KMS-11 (cell line): ENCODE data around the gene NAALAD2.

Source experiments
- H2AFZ ChIP-seq: fragments of 200-600 bp; sonication (generic); 2 replicates; pipeline ENCODE4 v1.6.1; 2016; ENCODE audit warnings: antibody characterized with exemption, mixed run types, low read depth
- H3K27ac ChIP-seq: fragments of 200-600 bp; sonication (generic); 2 replicates; pipeline ENCODE4 v1.6.1; 2016; ENCODE audit warnings: mild to moderate bottlenecking, mixed run types
- H3K27me3 ChIP-seq: fragments of 200-600 bp; sonication (generic); 2 replicates; pipeline ENCODE4 v1.6.1; 2017; ENCODE audit warnings: mild to moderate bottlenecking, low read depth, mixed run types, moderate library complexity; ENCODE audit not compliant: insufficient read depth
- H3K36me3 ChIP-seq: fragments of 200-600 bp; sonication (generic); 2 replicates; pipeline ENCODE4 v1.6.1; 2017; ENCODE audit warnings: mild to moderate bottlenecking, mixed run types; ENCODE audit not compliant: insufficient read depth
- H3K4me1 ChIP-seq: fragments of 200-600 bp; sonication (generic); 2 replicates; pipeline ENCODE4 v1.6.1; 2016; ENCODE audit warnings: mild to moderate bottlenecking, low read depth, mixed run types; ENCODE audit not compliant: poor library complexity, severe bottlenecking
- H3K4me2 ChIP-seq: fragments of 200-600 bp; sonication (generic); 2 replicates; pipeline ENCODE4 v1.7.0; 2016; ENCODE audit warnings: mild to moderate bottlenecking, mixed run types
- H3K4me3 ChIP-seq: fragments of 200-600 bp; sonication (generic); IDR thresholded peaks from 2 replicates; pipeline ENCODE4 v1.6.1; 2017; ENCODE audit warnings: low read depth, low read length, mixed read lengths; ENCODE audit not compliant: insufficient read depth
- H3K79me2 ChIP-seq: fragments of 200-600 bp; sonication (generic); 2 replicates; pipeline ENCODE4 v1.6.1; 2016; ENCODE audit warnings: low read depth, mixed run types; ENCODE audit not compliant: insufficient read depth
- H3K9ac ChIP-seq: fragments of 200-600 bp; sonication (generic); 2 replicates; pipeline ENCODE4 v1.6.1; 2016; ENCODE audit warnings: mild to moderate bottlenecking, mixed run types
- H4K20me1 ChIP-seq: fragments of 200-600 bp; sonication (generic); 2 replicates; pipeline ENCODE4 v1.6.1; 2016; ENCODE audit warnings: mild to moderate bottlenecking, mixed run types; ENCODE audit not compliant: insufficient read depth
- TF ChIP-seq, protein P1 (sequence below): fragments of 200-600 bp; sonication (generic); conservative IDR thresholded peaks from 2 replicates; pipeline ENCODE4 v1.6.1; 2017; ENCODE audit warnings: low read depth, mild to moderate bottlenecking, antibody characterized with exemption, low read length, moderate library complexity, mixed read lengths

Gene NAALAD2

DNA sequence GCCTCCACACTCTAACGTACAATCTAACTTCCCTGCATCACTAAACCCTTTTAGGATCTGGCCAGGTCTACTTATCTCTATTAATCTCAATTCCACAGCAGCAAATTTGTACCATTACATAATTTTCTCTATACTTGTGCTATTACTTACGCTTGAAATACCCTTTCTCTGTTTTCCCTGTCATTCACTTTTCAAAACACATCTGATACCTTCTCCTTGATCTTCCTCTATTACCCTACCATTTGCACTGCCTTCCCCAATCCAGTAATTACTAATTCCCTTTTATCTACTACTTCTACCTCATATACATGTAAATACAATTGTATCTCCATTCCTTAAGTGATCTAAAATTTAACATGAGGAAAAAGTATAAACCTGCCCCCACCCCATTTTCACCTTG lies 74.4 kb downstream of the NAALAD2 start:
- no peak overlapping the region for H2AFZ ChIP-seq
- no peaks in the 10 kb centered on the region for H4K20me1 ChIP-seq

DNA sequence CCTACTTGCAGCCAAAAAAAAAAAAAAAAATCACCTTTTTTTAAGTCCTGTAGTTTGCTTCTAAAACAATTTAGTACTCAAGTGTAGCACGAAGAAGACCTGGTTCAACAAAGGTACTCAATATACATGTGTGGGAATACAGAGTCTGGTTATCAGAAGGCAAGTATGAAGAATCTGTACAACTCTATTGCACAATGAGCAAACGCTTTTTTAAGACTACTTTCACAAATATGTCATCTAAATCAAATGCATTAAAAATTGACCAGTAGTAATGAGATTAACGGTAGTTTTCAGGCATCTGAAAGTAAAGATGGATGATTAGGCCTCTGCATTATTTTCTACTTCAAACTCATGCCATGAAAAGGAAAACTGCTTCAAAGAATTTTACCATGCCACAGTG lies 78.9 kb downstream of the NAALAD2 start:
- no peaks in the 10 kb centered on the region for H3K27me3 ChIP-seq
- H3K36me3 ChIP-seq = no peaks in the 10 kb centered on the region
- no peaks in the 10 kb centered on the region for H4K20me1 ChIP-seq
- H3K4me2 ChIP-seq = no peak overlapping the region
- no peak overlapping the region for H2AFZ ChIP-seq
- H3K4me1 ChIP-seq = no peaks in the 10 kb centered on the region
- TF ChIP-seq, protein P1, sequence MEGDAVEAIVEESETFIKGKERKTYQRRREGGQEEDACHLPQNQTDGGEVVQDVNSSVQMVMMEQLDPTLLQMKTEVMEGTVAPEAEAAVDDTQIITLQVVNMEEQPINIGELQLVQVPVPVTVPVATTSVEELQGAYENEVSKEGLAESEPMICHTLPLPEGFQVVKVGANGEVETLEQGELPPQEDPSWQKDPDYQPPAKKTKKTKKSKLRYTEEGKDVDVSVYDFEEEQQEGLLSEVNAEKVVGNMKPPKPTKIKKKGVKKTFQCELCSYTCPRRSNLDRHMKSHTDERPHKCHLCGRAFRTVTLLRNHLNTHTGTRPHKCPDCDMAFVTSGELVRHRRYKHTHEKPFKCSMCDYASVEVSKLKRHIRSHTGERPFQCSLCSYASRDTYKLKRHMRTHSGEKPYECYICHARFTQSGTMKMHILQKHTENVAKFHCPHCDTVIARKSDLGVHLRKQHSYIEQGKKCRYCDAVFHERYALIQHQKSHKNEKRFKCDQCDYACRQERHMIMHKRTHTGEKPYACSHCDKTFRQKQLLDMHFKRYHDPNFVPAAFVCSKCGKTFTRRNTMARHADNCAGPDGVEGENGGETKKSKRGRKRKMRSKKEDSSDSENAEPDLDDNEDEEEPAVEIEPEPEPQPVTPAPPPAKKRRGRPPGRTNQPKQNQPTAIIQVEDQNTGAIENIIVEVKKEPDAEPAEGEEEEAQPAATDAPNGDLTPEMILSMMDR = no peak
- no peak overlapping the region for H3K27ac ChIP-seq
- H3K4me3 ChIP-seq = no peak overlapping the region
- peaks cover 39% of the 10 kb centered on the region for H3K79me2 ChIP-seq
- no peak overlapping the region for H3K9ac ChIP-seq

More for the DNA sequence above, 74.4 kb downstream of the NAALAD2 start:
- H3K4me2 ChIP-seq = no peak overlapping the region
- TF ChIP-seq, protein P1 = no peak
- H3K4me1 ChIP-seq = peaks cover 11% of the 10 kb centered on the region
- H3K79me2 ChIP-seq = peaks cover under 1% of the 10 kb centered on the region; the same call in 1 of the 2 replicates
- no peak overlapping the region for H3K27ac ChIP-seq
- H3K9ac ChIP-seq = no peak overlapping the region
- H3K4me3 ChIP-seq = no peak overlapping the region
- H3K27me3 ChIP-seq = no peaks in the 10 kb centered on the region
- no peaks in the 10 kb centered on the region for H3K36me3 ChIP-seq

DNA sequence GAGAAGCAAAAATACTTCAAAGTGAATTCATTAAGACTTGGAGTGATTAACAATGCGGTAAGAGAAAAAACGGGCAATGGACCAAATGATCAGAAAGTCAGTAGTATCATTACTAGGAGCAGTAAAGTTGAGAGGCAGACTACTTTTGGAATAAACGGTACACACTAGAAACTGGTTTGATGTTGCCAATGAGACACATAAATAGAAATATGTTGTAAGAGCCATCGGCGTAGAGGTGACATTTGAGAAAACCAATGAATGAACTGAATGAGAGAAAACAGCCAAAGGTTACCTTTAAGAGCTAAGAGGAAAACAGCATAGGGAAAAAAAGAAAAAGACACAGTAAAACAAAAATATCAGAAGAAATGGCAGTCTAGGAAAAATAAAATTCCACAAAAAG lies 82.1 kb downstream of the NAALAD2 start:
- no peaks in the 10 kb centered on the region for H4K20me1 ChIP-seq
- no peaks in the 10 kb centered on the region for H3K27me3 ChIP-seq
- no peak overlapping the region for H2AFZ ChIP-seq
- H3K27ac ChIP-seq = no peak overlapping the region
- peaks cover 8% of the 10 kb centered on the region for H3K4me1 ChIP-seq
- no peak overlapping the region for H3K9ac ChIP-seq
- H3K79me2 ChIP-seq = peaks cover 69% of the 10 kb centered on the region
- H3K4me3 ChIP-seq = no peak overlapping the region
- H3K36me3 ChIP-seq = no peaks in the 10 kb centered on the region
- no peak overlapping the region for H3K4me2 ChIP-seq
- TF ChIP-seq, protein P1 = no peak

DNA sequence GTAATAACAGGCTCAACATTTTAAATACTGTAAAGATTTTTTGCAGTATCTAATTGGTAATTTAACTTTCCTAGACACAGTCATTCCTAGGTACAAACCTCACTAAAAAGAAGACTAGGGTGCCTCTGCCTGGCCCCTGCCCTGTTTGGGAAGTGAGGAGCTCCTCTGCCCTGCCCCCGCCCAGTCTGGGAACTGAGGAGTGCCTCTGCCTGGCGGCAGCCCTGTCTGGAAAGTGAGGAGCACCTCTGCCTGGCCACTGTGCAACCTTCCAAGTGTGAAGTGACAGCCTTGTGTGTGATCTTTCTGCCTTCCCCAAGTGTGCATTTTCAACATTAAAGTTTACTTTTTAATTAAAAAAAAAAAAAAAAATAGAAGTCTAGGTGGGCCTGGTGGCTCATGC lies 84.1 kb downstream of the NAALAD2 start:
- no peaks in the 10 kb centered on the region for H3K27me3 ChIP-seq
- H3K36me3 ChIP-seq = no peaks in the 10 kb centered on the region
- no peak overlapping the region for H3K4me3 ChIP-seq
- no peaks in the 10 kb centered on the region for H4K20me1 ChIP-seq
- H3K4me2 ChIP-seq = no peak overlapping the region
- TF ChIP-seq, protein P1 = no peak
- H2AFZ ChIP-seq = no peak overlapping the region
- H3K4me1 ChIP-seq = peaks cover 8% of the 10 kb centered on the region
- no peak overlapping the region for H3K27ac ChIP-seq
- peaks cover 80% of the 10 kb centered on the region for H3K79me2 ChIP-seq
- H3K9ac ChIP-seq = no peak overlapping the region
